NB4 (cell line): ENCODE data around the gene EDIL3.

Experiments used
- CTCF ChIP-seq: IDR thresholded peaks from one replicate; pipeline ENCODE4 v1.5.1; 2012; ENCODE audit warnings: low read depth, low read length
- MYC ChIP-seq: IDR thresholded peaks from 2 replicates; pipeline ENCODE4 v1.6.1; 2011; ENCODE audit warnings: low read depth, low read length

DNA sequence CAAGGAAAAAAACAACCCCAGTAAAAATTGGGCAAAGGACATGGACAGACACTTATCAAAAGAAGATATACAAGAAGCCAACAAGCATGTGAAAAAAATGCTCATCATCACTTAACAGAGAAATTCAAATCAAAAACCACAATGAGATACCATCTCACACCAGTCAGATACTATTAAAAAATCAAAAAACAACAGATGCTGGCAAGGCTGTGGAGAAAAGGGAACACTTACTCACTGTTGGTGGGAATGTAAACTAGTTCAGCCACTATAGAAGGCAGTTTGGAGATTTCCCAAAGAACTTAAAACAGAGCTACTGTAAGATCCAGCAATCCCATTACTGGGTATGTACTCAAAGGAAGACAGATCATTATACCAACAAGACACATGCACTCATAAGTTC lies 157.4 kb downstream of the EDIL3 start:
- TF ChIP-seq CTCF (no peak), MYC (no peak)
